Osteoblast (primary cell): ENCODE data around the gene LARP7. TPM values are rescaled to one million over a fixed set of nuclear protein-coding genes. Genes with fewer than 3 reads are reported as not detected.

ENCODE experiments used
- DNase-seq: peaks from one replicate; pipeline ENCODE4 v3.0.0; 2011; ENCODE audit warnings: low spot score, mixed read lengths; ENCODE audit not compliant: insufficient read length; ENCODE audit errors: missing footprints
- H2AFZ ChIP-seq: 2 replicates; pipeline ENCODE4 v1.6.0; 2011; ENCODE audit warnings: mild to moderate bottlenecking, low read length
- H3K27ac ChIP-seq: 2 replicates; pipeline ENCODE4 v1.5.1; 2011; ENCODE audit warnings: mild to moderate bottlenecking, low read depth, low read length, moderate library complexity
- H3K27me3 ChIP-seq: 2 replicates; pipeline ENCODE4 v1.6.0; 2012; ENCODE audit warnings: mild to moderate bottlenecking, control low read depth, inconsistent platforms, low read length, moderate library complexity; ENCODE audit not compliant: insufficient read depth
- H3K36me3 ChIP-seq: 2 replicates; pipeline ENCODE4 v1.5.1; 2011; ENCODE audit warnings: mild to moderate bottlenecking, low read length, control low read depth, moderate library complexity; ENCODE audit not compliant: insufficient read depth
- H3K4me1 ChIP-seq: 2 replicates; pipeline ENCODE4 v1.5.1; 2011; ENCODE audit warnings: mild to moderate bottlenecking, low read length, control low read depth, moderate library complexity; ENCODE audit not compliant: insufficient read depth
- H3K4me2 ChIP-seq: 2 replicates; pipeline ENCODE4 v1.6.0; 2011; ENCODE audit warnings: mild to moderate bottlenecking, low read length; ENCODE audit not compliant: insufficient read depth
- H3K4me3 ChIP-seq: fragments of 200-600 bp; sonication (generic); 3 replicates; pipeline ENCODE4 v1.5.1; 2012; ENCODE audit warnings: mild to moderate bottlenecking, low read length, inconsistent platforms; ENCODE audit not compliant: insufficient read depth
- H3K79me2 ChIP-seq: 2 replicates; pipeline ENCODE4 v1.6.0; 2012; ENCODE audit warnings: mild to moderate bottlenecking, low read length, control low read depth, inconsistent platforms; ENCODE audit not compliant: insufficient read depth
- H3K9me3 ChIP-seq: 2 replicates; pipeline ENCODE4 v1.5.1; 2011; ENCODE audit warnings: low read depth, low read length, control low read depth
- H4K20me1 ChIP-seq: 2 replicates; pipeline ENCODE4 v1.6.0; 2012; ENCODE audit warnings: mild to moderate bottlenecking, low read length, control low read depth; ENCODE audit not compliant: insufficient read depth
- total RNA-seq: library from RNA; depleted of rRNA; stranded (reverse); fragments of >200 nt; gene quantifications from 2 replicates; pipeline ENCODE4 v1.2.3, GENCODE V29; 2012
- TF ChIP-seq, protein P1 (sequence below): IDR thresholded peaks from 2 replicates; pipeline ENCODE4 v1.5.1; 2011; ENCODE audit warnings: mild to moderate bottlenecking, low read depth, low read length, moderate library complexity; ENCODE audit errors: extremely low read depth

Gene LARP7
- total RNA-seq, 1 donor: 32.2 TPM

DNA sequence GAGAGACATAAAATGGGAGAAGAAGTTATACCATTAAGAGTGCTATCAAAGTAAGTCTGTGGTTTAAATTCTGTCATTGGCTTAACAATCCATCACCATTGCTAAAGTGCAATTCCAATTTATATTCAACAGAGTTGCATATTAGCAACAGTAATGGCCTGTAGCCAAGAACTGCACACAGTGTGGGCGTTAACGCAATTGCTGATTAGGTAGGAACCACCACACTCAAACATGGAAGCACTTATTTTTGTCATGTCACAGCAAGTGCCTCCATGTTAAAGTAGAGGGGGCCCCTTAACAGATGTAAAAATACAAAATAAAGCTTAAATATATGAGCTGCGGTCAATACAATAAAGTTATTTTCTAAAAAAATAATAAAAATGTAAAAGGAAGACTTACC is 10.8 kb downstream of the LARP7 start:
- TF ChIP-seq, protein P1, sequence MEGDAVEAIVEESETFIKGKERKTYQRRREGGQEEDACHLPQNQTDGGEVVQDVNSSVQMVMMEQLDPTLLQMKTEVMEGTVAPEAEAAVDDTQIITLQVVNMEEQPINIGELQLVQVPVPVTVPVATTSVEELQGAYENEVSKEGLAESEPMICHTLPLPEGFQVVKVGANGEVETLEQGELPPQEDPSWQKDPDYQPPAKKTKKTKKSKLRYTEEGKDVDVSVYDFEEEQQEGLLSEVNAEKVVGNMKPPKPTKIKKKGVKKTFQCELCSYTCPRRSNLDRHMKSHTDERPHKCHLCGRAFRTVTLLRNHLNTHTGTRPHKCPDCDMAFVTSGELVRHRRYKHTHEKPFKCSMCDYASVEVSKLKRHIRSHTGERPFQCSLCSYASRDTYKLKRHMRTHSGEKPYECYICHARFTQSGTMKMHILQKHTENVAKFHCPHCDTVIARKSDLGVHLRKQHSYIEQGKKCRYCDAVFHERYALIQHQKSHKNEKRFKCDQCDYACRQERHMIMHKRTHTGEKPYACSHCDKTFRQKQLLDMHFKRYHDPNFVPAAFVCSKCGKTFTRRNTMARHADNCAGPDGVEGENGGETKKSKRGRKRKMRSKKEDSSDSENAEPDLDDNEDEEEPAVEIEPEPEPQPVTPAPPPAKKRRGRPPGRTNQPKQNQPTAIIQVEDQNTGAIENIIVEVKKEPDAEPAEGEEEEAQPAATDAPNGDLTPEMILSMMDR: no peak
- H3K36me3 ChIP-seq: peaks cover 51% of the 10 kb centered on the region
- no peak for DNase-seq
- H3K27ac ChIP-seq: no peak overlapping the region
- H3K27me3 ChIP-seq: no peaks in the 10 kb centered on the region
- H3K9me3 ChIP-seq: no peaks in the 10 kb centered on the region
- no peak overlapping the region for H3K4me2 ChIP-seq
- no peaks in the 10 kb centered on the region for H4K20me1 ChIP-seq
- H2AFZ ChIP-seq: no peak overlapping the region
- H3K4me3 ChIP-seq: no peak overlapping the region
- H3K79me2 ChIP-seq: peaks cover 5% of the 10 kb centered on the region
- H3K4me1 ChIP-seq: peaks cover 6% of the 10 kb centered on the region

DNA sequence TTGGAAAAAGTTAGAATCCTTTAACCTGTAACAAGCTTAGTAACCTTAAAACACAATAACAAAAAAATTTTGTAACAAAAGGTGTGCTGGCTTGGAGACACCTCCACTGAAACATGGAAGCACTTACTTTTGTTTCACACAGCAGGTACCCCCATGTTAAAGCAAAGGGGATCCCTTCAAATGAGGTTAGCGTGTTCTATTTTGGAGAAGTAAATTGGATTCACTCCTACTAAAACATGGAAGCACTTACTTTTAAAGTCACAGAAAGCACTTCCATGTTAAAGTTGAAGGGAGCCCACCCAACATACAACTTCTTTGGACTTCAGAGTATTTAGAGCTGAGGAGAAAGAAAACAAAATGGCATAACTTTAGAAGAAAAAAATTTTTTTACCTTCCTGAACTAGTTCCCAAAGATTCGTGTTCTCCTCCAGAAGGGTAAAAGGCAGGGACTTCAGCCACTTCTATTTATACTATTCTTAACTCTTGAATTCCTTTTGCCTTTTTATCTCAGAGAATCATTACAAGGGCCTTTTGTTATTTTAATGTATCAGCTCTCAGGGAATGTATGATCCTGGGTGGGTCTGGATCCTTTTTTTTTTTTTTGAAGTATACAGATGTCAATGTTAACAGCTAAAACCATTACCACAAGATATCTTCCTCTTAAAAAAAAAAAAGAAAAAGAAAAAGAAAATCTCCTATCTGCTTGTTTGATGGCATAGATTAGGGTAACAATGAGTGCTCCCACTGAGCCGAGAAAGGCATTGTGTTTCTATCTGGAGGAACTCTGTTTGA is 11.5 kb downstream of the LARP7 start:
- no peaks in the 10 kb centered on the region for H3K79me2 ChIP-seq
- TF ChIP-seq, protein P1: no peak
- DNase-seq: peak; percentile 32
- H3K4me1 ChIP-seq: peaks cover 6% of the 10 kb centered on the region
- no peak overlapping the region for H2AFZ ChIP-seq
- H3K27ac ChIP-seq: peak overlapping the region; percentile 19
- no peaks in the 10 kb centered on the region for H3K27me3 ChIP-seq
- no peaks in the 10 kb centered on the region for H4K20me1 ChIP-seq
- no peak overlapping the region for H3K4me2 ChIP-seq
- H3K36me3 ChIP-seq: peaks cover 55% of the 10 kb centered on the region
- H3K9me3 ChIP-seq: no peaks in the 10 kb centered on the region
- no peak overlapping the region for H3K4me3 ChIP-seq

DNA sequence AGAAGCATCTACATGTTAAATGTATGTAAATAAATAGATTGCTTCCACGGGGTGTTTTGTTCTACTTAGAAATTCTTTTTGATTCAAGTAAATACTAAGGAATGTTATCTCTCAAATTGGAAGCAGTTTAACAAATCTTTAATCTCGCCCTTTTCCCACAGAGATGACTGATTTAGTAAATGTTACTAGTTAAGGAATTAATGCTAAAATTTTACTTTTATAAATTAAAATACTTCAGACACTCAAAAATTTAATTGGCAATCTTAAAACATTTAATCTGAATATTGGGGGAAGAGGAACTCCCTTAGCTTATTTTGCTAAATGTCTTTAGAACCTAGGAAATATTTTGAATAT is 12.1 kb downstream of the LARP7 start:
- Histone ChIP-seq H3K4me3 (no peak overlapping the region), H3K27me3 (no peaks in the 10 kb centered on the region), H3K4me1 (peaks cover 6% of the 10 kb centered on the region), H3K9me3 (no peaks in the 10 kb centered on the region), H3K4me2 (no peak overlapping the region), H3K36me3 (peaks cover 60% of the 10 kb centered on the region), H2AFZ (no peak overlapping the region), H3K27ac (no peak overlapping the region), H3K79me2 (no peaks in the 10 kb centered on the region), H4K20me1 (no peaks in the 10 kb centered on the region)
- DNase-seq: no peak
- TF ChIP-seq, protein P1: no peak

DNA sequence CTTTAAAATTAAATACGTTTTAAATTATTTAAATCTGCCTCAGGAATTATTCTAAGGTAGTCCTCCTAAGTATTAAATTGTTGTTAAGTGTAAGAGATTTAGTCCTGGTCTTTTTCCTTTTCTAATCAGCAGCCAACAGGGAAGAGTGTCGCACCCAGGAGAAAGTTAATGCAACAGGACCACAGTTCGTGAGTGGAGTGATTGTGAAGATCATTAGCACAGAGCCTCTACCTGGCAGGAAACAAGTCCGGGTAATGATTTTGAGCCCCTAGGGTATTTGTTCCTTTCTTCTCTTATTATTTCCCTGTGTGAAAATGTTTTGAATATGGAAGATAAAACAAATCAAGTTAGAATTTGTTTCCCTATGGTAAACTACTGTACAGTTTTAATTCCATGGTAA is 13.4 kb downstream of the LARP7 start:
- H3K79me2 ChIP-seq: no peaks in the 10 kb centered on the region
- H3K9me3 ChIP-seq: no peaks in the 10 kb centered on the region
- H3K27ac ChIP-seq: no peak overlapping the region
- H3K4me1 ChIP-seq: peaks cover 6% of the 10 kb centered on the region
- H3K27me3 ChIP-seq: no peaks in the 10 kb centered on the region
- no peak overlapping the region for H3K4me3 ChIP-seq
- H3K4me2 ChIP-seq: no peak overlapping the region
- H2AFZ ChIP-seq: no peak overlapping the region
- DNase-seq: no peak
- TF ChIP-seq, protein P1: no peak
- no peaks in the 10 kb centered on the region for H4K20me1 ChIP-seq
- H3K36me3 ChIP-seq: peaks cover 60% of the 10 kb centered on the region
